GM12878 (cell line): ENCODE data around the gene BBS9.

ENCODE experiments used
- BRCA1 ChIP-seq: IDR thresholded peaks from 2 replicates; pipeline ENCODE4 v1.6.1; 2011; ENCODE audit warnings: low read depth, low read length, improper control_type of control experiment
- CEBPZ ChIP-seq: fragments of 150-350 bp; IDR thresholded peaks from 2 replicates; pipeline ENCODE4 v1.6.1; 2016; ENCODE audit warnings: low read depth, low read length
- CHD4 ChIP-seq: fragments of 200-600 bp; sonication (generic); IDR thresholded peaks from 2 replicates; pipeline ENCODE4 v1.6.1; 2016; ENCODE audit warnings: mild to moderate bottlenecking
- CREB1 ChIP-seq: IDR thresholded peaks from 2 replicates; pipeline ENCODE4 v1.6.1; 2012; ENCODE audit warnings: low read depth, mild to moderate bottlenecking, inconsistent platforms
- CTCF ChIP-seq, 3 experiments: IDR thresholded peaks in 2 of 3; conservative IDR thresholded peaks in 1 of 3; 2 replicates each; pipeline ENCODE4 v1.5.1; 2011; ENCODE audit warnings: low read depth in 3 of 3, low read length in 3 of 3, mild to moderate bottlenecking in 3 of 3, control low read depth in 2 of 3, moderate library complexity in 2 of 3, inconsistent platforms in 1 of 3, mixed read lengths in 1 of 3; ENCODE audit not compliant: control insufficient read depth in 2 of 3, insufficient read depth in 1 of 3; ENCODE audit errors: extremely low read depth in 1 of 3
- EZH2 ChIP-seq: IDR thresholded peaks from 2 replicates; pipeline ENCODE4 v1.6.1; 2012; ENCODE audit warnings: low read depth, mild to moderate bottlenecking, control low read depth, inconsistent platforms, low read length, borderline replicate concordance; ENCODE audit not compliant: control insufficient read depth
- POLR2A ChIP-seq: IDR thresholded peaks from 2 replicates; pipeline ENCODE4 v1.6.1; 2011; ENCODE audit warnings: low read depth, mild to moderate bottlenecking, low read length
- RAD21 ChIP-seq: IDR thresholded peaks from 2 replicates; pipeline ENCODE4 v1.6.1; 2011; ENCODE audit warnings: mild to moderate bottlenecking, low read depth, low read length, moderate library complexity; ENCODE audit not compliant: insufficient read depth
- REST ChIP-seq: IDR thresholded peaks from 2 replicates; pipeline ENCODE4 v1.6.1; 2012; ENCODE audit warnings: mild to moderate bottlenecking, low read depth, low read length
- TARDBP ChIP-seq: IDR thresholded peaks from 2 replicates; pipeline ENCODE4 v1.6.1; 2016; ENCODE audit warnings: borderline replicate concordance
- USF2 ChIP-seq: IDR thresholded peaks from 2 replicates; pipeline ENCODE4 v1.6.1; 2011; ENCODE audit warnings: low read depth, low read length, improper control_type of control experiment, borderline replicate concordance
- ZBTB11 ChIP-seq: fragments of 450-650 bp; formaldehyde crosslinking; IDR thresholded peaks from 2 replicates; pipeline ENCODE4 v1.5.0; 2022; ENCODE audit warnings: mild to moderate bottlenecking, missing genetic modification characterization
- ZBTB33 ChIP-seq: fragments of 450-650 bp; IDR thresholded peaks from 2 replicates; pipeline ENCODE4 v1.6.1; 2017; ENCODE audit warnings: mild to moderate bottlenecking

GRCh38 chr7:33258491-33258951, 129.2 kb downstream of the BBS9 start:
- no peak for TF ChIP-seq EZH2
- TF ChIP-seq POLR2A: no peak
- no peak for TF ChIP-seq TARDBP
- TF ChIP-seq ZBTB11: no peak
- no peak for TF ChIP-seq CTCF (IDR thresholded peaks at IDR 0.05 in 2 of 3, conservative IDR thresholded peaks at IDR 0.05 in 1 of 3; ENCODE audit: control insufficient read depth in 2 of 3, extremely low read depth in 1 of 3, insufficient read depth in 1 of 3, low read depth in 3 of 3, low read length in 3 of 3)
- no peak for TF ChIP-seq CREB1
- no peak for TF ChIP-seq CHD4
- TF ChIP-seq BRCA1: no peak
- TF ChIP-seq CEBPZ: no peak
- TF ChIP-seq REST: no peak
- TF ChIP-seq RAD21: no peak
- no peak for TF ChIP-seq USF2
- TF ChIP-seq ZBTB33: no peak
